Activated CD4-positive, alpha-beta T cell treated with anti-CD3 and anti-CD28 coated beads, Interleukin-2, amount 50 U/mL, for 4 hours (primary cell): Measurements from ENCODE around the gene ANKRD1.
"Not testable (repeated sequence)": the region's sequence is repeated elsewhere in the genome, so short reads cannot be mapped to it uniquely, and the experiment has no call there.

ENCODE experiments used
- DNase-seq, 2 experiments: peaks; one replicate each; pipeline ENCODE4 v3.0.0-alpha.2; 2020

Gene ANKRD1

GRCh38 chr10:90920986-90921666 lies at the start of gene ANKRD1:
ANKRD1 (minus strand) TSS chr10:90921087; CDS start chr10:90921027, 60 bp downstream.
- no peak for DNase-seq

- no peak for DNase-seq
Measured at GRCh38 chr10:90969947-90970673, 49.2 kb upstream of the ANKRD1 start.

- DNase-seq = no peak
Measured at GRCh38 chr10:90969121-90969534, 48.2 kb upstream of the ANKRD1 start.

- DNase-seq = no peak
Measured at GRCh38 chr10:90968328-90969081, 47.6 kb upstream of the ANKRD1 start.

- no peak for DNase-seq
Measured at GRCh38 chr10:90967865-90968264, 47.0 kb upstream of the ANKRD1 start.

- DNase-seq = no peak
Measured at GRCh38 chr10:90966146-90966545, 45.3 kb upstream of the ANKRD1 start.

GRCh38 chr10:90965720-90966119 lies 44.8 kb upstream of the ANKRD1 start:
- DNase-seq = no peak

GRCh38 chr10:90964781-90965465 lies 44.0 kb upstream of the ANKRD1 start:
- no peak for DNase-seq

- DNase-seq = no peak
Measured at GRCh38 chr10:90963331-90963730, 42.4 kb upstream of the ANKRD1 start.

GRCh38 chr10:90960355-90960814 lies 39.5 kb upstream of the ANKRD1 start:
- no peak for DNase-seq

GRCh38 chr10:90959826-90960225 lies 38.9 kb upstream of the ANKRD1 start:
- no peak for DNase-seq

GRCh38 chr10:90958781-90959180 lies 37.9 kb upstream of the ANKRD1 start:
- no peak for DNase-seq

- no peak for DNase-seq
Measured at GRCh38 chr10:90947030-90947960, 26.4 kb upstream of the ANKRD1 start.

GRCh38 chr10:90945491-90946070 lies 24.7 kb upstream of the ANKRD1 start:
- DNase-seq = no peak

GRCh38 chr10:90944749-90945148 lies 23.9 kb upstream of the ANKRD1 start:
- DNase-seq = no peak

- not testable (repeated sequence) for DNase-seq
Measured at GRCh38 chr10:90942980-90943379, 22.1 kb upstream of the ANKRD1 start.

- no peak for DNase-seq
Measured at GRCh38 chr10:90939648-90940047, 18.8 kb upstream of the ANKRD1 start.

- no peak for DNase-seq
Measured at GRCh38 chr10:90939116-90939515, 18.2 kb upstream of the ANKRD1 start.

GRCh38 chr10:90937645-90938258 lies 16.9 kb upstream of the ANKRD1 start:
- DNase-seq = no peak

- DNase-seq = no peak
Measured at GRCh38 chr10:90936276-90936659, 15.4 kb upstream of the ANKRD1 start.
